Measurements from ENCODE around the gene KCNG2. TPM values are rescaled to one million over a fixed set of nuclear protein-coding genes. Genes with fewer than 3 reads are reported as not detected.
A peak's percentile ranks its signal among the peaks of the same experiment; 100 is the strongest.

KCNG2 gene
- total RNA-seq, 4 donors from 2014 or later = 1.7 TPM; not detected in 3

DNA sequence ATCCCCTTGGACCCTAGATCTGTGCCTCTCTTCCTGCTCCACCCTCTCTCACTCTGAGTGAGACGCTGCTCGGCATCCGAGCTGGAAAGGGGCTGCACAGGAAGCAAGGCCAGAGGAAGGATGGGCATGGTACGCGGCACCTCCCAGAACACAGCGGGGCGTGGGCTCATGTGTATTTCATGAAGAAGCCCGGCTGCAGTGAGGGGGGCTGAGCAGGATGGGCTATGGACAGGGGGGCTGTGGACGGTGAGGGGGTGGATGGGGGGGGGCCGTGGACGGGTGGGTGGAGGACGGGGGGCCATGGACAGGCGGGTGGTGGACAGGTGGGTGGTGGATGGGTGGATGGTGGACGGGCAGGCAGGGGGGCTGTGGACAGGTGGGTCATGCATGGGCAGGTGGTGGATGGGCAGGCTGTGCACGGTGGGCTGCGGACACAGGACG is 125.3 kb downstream of the KCNG2 start:
- 84% methylated on average over 17 of the region's 17 CpGs for WGBS
- H3K27me3 ChIP-seq = no peaks in the 10 kb centered on the region
- peaks cover 10 to 32% (median 24%) of the 10 kb centered on the region in 4 donors for H3K36me3 ChIP-seq
- intact Hi-C loops (cut with DNase I) = no loop called here
- H3K4me1 ChIP-seq = peaks cover 9 to 25% (median 19%) of the 10 kb centered on the region in 4 donors
- no peak for DNase-seq (ENCODE audit: extremely low spot score)
- TF ChIP-seq POLR2AphosphoS5 (IDR thresholded peaks at IDR 0.05) (no peak), EP300 (IDR thresholded peaks at IDR 0.05) (no peak), POLR2A (IDR thresholded peaks at IDR 0.05; ENCODE audit: low read depth) (no peak)
- TF ChIP-seq, protein P1, sequence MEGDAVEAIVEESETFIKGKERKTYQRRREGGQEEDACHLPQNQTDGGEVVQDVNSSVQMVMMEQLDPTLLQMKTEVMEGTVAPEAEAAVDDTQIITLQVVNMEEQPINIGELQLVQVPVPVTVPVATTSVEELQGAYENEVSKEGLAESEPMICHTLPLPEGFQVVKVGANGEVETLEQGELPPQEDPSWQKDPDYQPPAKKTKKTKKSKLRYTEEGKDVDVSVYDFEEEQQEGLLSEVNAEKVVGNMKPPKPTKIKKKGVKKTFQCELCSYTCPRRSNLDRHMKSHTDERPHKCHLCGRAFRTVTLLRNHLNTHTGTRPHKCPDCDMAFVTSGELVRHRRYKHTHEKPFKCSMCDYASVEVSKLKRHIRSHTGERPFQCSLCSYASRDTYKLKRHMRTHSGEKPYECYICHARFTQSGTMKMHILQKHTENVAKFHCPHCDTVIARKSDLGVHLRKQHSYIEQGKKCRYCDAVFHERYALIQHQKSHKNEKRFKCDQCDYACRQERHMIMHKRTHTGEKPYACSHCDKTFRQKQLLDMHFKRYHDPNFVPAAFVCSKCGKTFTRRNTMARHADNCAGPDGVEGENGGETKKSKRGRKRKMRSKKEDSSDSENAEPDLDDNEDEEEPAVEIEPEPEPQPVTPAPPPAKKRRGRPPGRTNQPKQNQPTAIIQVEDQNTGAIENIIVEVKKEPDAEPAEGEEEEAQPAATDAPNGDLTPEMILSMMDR (IDR thresholded peaks at IDR 0.05) = no peak
- H3K9me3 ChIP-seq = no peaks in the 10 kb centered on the region
- H3K27ac ChIP-seq (replicated peaks in 1 of 4) = no peak overlapping the region
- H3K4me3 ChIP-seq = no peak overlapping the region

DNA sequence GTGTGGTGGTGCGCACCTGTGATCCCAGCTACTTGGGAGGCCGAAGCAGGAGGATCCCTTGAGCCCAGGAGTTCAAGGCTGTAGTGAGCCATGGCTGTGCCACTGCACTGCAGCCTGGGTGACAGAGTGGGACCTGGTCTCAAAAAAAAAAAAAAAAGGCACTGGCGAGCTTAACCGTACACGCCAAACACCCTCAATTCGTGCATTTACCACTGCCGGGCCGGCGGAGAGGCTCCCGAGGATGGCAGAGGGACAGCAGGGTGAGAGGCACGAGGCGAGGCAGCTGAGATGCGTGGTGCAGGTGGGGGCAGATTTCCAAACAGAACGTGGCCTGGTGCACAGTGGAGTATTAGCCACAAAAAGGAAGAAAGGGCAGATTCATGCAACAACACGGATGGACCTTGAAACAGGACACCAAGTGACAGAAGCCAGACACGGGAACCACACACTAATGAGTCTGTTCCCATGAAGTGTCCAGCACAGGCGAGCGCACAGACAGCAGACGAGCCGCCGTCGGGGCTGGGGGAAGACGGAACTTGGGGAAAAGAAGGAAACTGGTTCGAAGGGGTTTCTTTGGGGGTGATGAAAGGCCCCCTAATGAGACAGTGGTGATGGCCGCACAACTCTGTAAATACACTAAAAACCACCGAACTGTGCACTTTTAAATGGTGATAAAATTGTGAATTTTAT is 126.3 kb downstream of the KCNG2 start:
- no peaks in the 10 kb centered on the region for H3K27me3 ChIP-seq
- H3K4me3 ChIP-seq = no peak overlapping the region
- no peak for TF ChIP-seq EP300 (IDR thresholded peaks at IDR 0.05)
- TF ChIP-seq POLR2AphosphoS5 (IDR thresholded peaks at IDR 0.05) = no peak
- TF ChIP-seq POLR2A (IDR thresholded peaks at IDR 0.05; ENCODE audit: low read depth) = no peak
- H3K4me1 ChIP-seq = peaks cover 9 to 25% (median 19%) of the 10 kb centered on the region in 4 donors
- no peak for DNase-seq (ENCODE audit: extremely low spot score)
- WGBS = 93% methylated on average over 26 of the region's 26 CpGs
- no peak overlapping the region for H3K27ac ChIP-seq (replicated peaks in 1 of 4)
- peaks cover 0 to 7% (median 6%) of the 10 kb centered on the region in 4 donors for H3K9me3 ChIP-seq
- intact Hi-C loops (cut with DNase I) = no loop called here
- peaks cover 4 to 32% (median 24%) of the 10 kb centered on the region in 4 donors for H3K36me3 ChIP-seq

DNA sequence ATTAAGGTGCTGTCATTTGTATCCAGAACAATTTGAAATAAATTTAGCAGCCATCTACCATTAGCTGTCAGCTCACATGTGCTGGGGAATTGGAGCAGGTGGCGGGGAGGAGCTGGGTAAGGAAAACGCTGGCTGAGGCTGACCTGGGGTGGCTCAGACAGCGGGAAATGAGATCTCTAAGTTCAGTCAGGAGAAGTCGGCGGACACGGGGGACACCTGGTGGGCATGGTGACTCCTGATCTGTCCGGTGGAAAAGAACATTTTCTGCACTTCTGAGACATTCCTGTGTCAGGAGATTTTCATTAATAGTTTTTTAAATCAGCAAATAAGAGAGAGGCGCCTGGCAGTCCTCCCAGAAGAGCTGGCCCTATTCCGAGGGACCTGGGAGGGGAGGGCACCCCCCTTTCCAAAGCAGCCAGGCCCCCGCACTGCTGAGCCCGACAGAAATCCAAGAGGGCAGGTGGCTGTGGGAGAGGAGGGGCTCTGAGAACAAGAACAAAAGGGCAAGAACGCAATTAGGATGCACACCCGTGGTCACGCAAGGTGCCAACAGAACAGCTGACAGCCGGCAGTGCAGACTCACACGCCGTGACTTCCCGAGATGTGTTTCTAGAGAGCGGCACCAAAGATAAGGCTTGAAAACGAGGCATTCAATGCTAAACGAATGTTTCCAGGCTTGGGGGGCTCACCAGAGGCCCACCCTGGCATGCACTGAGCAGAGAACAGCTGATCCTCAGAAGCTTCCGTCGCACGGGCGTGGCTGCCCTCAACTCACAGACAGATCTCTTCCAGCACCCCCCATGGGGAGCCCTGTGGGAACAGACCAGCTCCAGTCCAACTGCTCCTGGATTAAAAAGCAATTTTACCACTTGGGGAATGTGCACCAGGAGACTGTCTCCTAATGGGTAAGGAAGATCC is 127.3 kb downstream of the KCNG2 start:
- TF ChIP-seq POLR2AphosphoS5 (IDR thresholded peaks at IDR 0.05) (peak; percentile 46 to 74), EP300 (IDR thresholded peaks at IDR 0.05) (peak; percentile 3), POLR2A (IDR thresholded peaks at IDR 0.05; ENCODE audit: low read depth) (no peak)
- TF ChIP-seq, protein P1 (IDR thresholded peaks at IDR 0.05) = peak; percentile 22 to 33 (median 26)
- Histone ChIP-seq H3K27ac (replicated peaks in 1 of 4) (peak overlapping the region; percentile 38 to 64 (median 62)), H3K9me3 (peaks cover 3 to 17% (median 15%) of the 10 kb centered on the region in 4 donors), H3K4me1 (peaks cover 9 to 25% (median 19%) of the 10 kb centered on the region in 4 donors), H3K27me3 (no peaks in the 10 kb centered on the region), H3K36me3 (peaks cover 10 to 38% (median 29%) of the 10 kb centered on the region in 4 donors), H3K4me3 (peak overlapping the region; percentile 0 to 26 (median 10))
- 56% methylated on average over 25 of the region's 25 CpGs for WGBS
- intact Hi-C loops (cut with DNase I) = no loop called here
- no peak for DNase-seq (ENCODE audit: extremely low spot score)

DNA sequence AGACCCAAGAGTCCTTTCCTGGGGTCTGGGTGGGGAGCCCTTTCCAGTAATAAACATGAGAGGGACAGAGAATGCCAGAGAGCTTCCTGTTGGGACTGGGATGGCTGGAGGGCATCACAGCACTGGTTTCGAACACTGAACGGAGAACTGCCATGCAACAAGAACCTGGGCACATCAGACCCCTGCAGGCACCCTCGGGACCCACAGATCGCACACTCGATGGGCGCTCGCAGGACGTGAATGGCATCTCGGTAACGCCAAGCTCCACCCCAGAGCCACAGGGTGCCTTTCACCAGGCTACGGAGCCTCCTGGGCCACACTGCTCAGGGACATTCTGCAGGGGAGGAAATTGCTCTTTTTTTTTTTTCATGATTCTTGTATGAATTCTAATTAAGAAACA is 128.6 kb downstream of the KCNG2 start:
- Histone ChIP-seq H3K27me3 (no peaks in the 10 kb centered on the region), H3K27ac (replicated peaks in 1 of 4) (peak overlapping the region in 1 of 4 donors; percentile 4), H3K9me3 (peaks cover 3 to 26% (median 23%) of the 10 kb centered on the region in 4 donors), H3K4me3 (no peak overlapping the region), H3K36me3 (peaks cover 10 to 39% (median 29%) of the 10 kb centered on the region in 4 donors), H3K4me1 (peaks cover 9 to 25% (median 19%) of the 10 kb centered on the region in 4 donors)
- intact Hi-C loops (cut with DNase I) = no loop called here
- TF ChIP-seq, protein P1 (IDR thresholded peaks at IDR 0.05) = no peak
- TF ChIP-seq EP300 (IDR thresholded peaks at IDR 0.05) (no peak), POLR2AphosphoS5 (IDR thresholded peaks at IDR 0.05) (no peak), POLR2A (IDR thresholded peaks at IDR 0.05; ENCODE audit: low read depth) (no peak)
- WGBS = 94% methylated on average over 11 of the region's 11 CpGs
- no peak for DNase-seq (ENCODE audit: extremely low spot score)
